ENCODE data around the gene TCF7.

- TF ChIP-seq ZNF274 (IDR thresholded peaks at IDR 0.05; ENCODE audit: low read depth, low read length) (no peak), YY1 (IDR thresholded peaks at IDR 0.05; ENCODE audit: insufficient read depth, insufficient read length) (no peak)
Measured at GRCh38 chr5:134099939-134100282, 14.6 kb upstream of the TCF7 start.

Measured in NT2/D1 (cell line).